Endothelial cell of umbilical vein (primary cell): Measurements from ENCODE around the gene PLEKHG3. TPM values are rescaled to one million over a fixed set of nuclear protein-coding genes. Genes with fewer than 3 reads are reported as not detected.

Experiments
- BruUV-seq: library from RNA; stranded (reverse); fragments of 400-500 nt; replicated peaks from 2 replicates; lab custom pipeline; 2021; lab: Mats Ljungman, UMichigan
- CTCF ChIA-PET: fragments of 300-600, 350-600 bp; sonication (Branson Sonifier 250); formaldehyde crosslinking; loops from one replicate; lab custom pipeline; 2021; ENCODE audit warnings: antibody characterized with exemption, inconsistent platforms; lab: Charles Lee
- POLR2A ChIA-PET: fragments of 300-600, 350-600 bp; sonication (Branson Sonifier 250); formaldehyde crosslinking; loops from one replicate; lab custom pipeline; 2021; ENCODE audit warnings: antibody characterized with exemption, inconsistent platforms; lab: Charles Lee
- DNase-seq: peaks from one replicate; pipeline ENCODE4 v3.0.0-alpha.2; 2011; ENCODE audit warnings: low read depth, low spot score
- FAIRE-seq: peaks from 2 replicates; lab custom pipeline; 2011; peaks lifted over from hg19 to GRCh38; lab: Jason Lieb, UNC
- H2AFZ ChIP-seq: 2 replicates; pipeline ENCODE4 v1.6.0; 2012; ENCODE audit warnings: low read depth, low read length, control low read depth, inconsistent platforms
- H3K27ac ChIP-seq: 2 replicates; pipeline ENCODE4 v1.5.1; 2011; ENCODE audit warnings: low read depth, mild to moderate bottlenecking, control low read depth, low read length, moderate library complexity; ENCODE audit not compliant: insufficient read depth
- H3K27me3 ChIP-seq, 2 experiments: 2 replicates each; pipeline versions ENCODE4 v1.6.0 to v1.6.1; 2011; ENCODE audit warnings: low read length in 2 of 2, mixed read lengths in 1 of 2; ENCODE audit not compliant: control insufficient read depth in 2 of 2, insufficient read depth in 2 of 2
- H3K36me3 ChIP-seq, 2 experiments: 2 replicates in 1 of 2; 3 replicates in 1 of 2; pipeline ENCODE4 v1.5.1; 2011; ENCODE audit warnings: low read length in 2 of 2, mild to moderate bottlenecking in 1 of 2, moderate library complexity in 1 of 2; ENCODE audit not compliant: control insufficient read depth in 2 of 2, insufficient read depth in 2 of 2; ENCODE audit errors: extremely low read depth in 1 of 2
- H3K4me1 ChIP-seq: 3 replicates; pipeline ENCODE4 v1.5.1; 2011; ENCODE audit warnings: mild to moderate bottlenecking, low read length; ENCODE audit not compliant: control insufficient read depth, insufficient read depth; ENCODE audit errors: extremely low read depth
- H3K4me2 ChIP-seq: 2 replicates; pipeline ENCODE4 v1.6.1; 2011; ENCODE audit warnings: low read length, control low read depth, mixed read lengths; ENCODE audit not compliant: insufficient read depth
- H3K4me3 ChIP-seq, 3 experiments: fragments of 200-600 bp in 1 of 3; sonication (generic), shearing (Covaris generic) in 1 of 3; replicated peaks in 1 of 3; 2 replicates each; pipeline ENCODE4 v1.5.1; 2011 to 2016; ENCODE audit warnings: control low read depth in 3 of 3, low read length in 3 of 3, mild to moderate bottlenecking in 2 of 3, inconsistent platforms in 1 of 3, low read depth in 1 of 3, moderate library complexity in 1 of 3; ENCODE audit not compliant: insufficient read depth in 1 of 3
- H3K79me2 ChIP-seq: 2 replicates; pipeline ENCODE4 v1.6.0; 2012; ENCODE audit warnings: low read length, inconsistent platforms; ENCODE audit not compliant: control insufficient read depth, insufficient read depth
- H3K9ac ChIP-seq: replicated peaks from 2 replicates; pipeline ENCODE3; 2011; ENCODE audit warnings: low read length, control low read depth; ENCODE audit not compliant: insufficient read depth; ENCODE audit errors: extremely low read depth
- H3K9me1 ChIP-seq: replicated peaks from 3 replicates; pipeline ENCODE4 v1.6.0; 2011; ENCODE audit warnings: mild to moderate bottlenecking, low read length; ENCODE audit not compliant: control insufficient read depth, insufficient read depth; ENCODE audit errors: extremely low read depth
- H3K9me3 ChIP-seq: replicated peaks from 2 replicates; pipeline ENCODE4 v1.5.1; 2012; ENCODE audit warnings: low read length, inconsistent platforms; ENCODE audit not compliant: control insufficient read depth, insufficient read depth
- H4K20me1 ChIP-seq: replicated peaks from 2 replicates; pipeline ENCODE3; 2011; ENCODE audit warnings: mild to moderate bottlenecking, low read length; ENCODE audit not compliant: control insufficient read depth, insufficient read depth; ENCODE audit errors: extremely low read depth
- CTCF ChIP-seq, 2 donors: IDR thresholded peaks; 1 replicate in 1 of 2; 2 replicates in 1 of 2; pipeline ENCODE4 v1.5.1; 2011; ENCODE audit warnings: low read length in 2 of 2, mild to moderate bottlenecking in 2 of 2, moderate library complexity in 2 of 2, control low read depth in 1 of 2, inconsistent platforms in 1 of 2, low read depth in 1 of 2; ENCODE audit not compliant: insufficient read depth in 1 of 2; ENCODE audit errors: extremely low read depth in 1 of 2
- EZH2 ChIP-seq: IDR thresholded peaks from 2 replicates; pipeline ENCODE4 v1.6.1; 2012; ENCODE audit warnings: borderline replicate concordance, low read depth, mild to moderate bottlenecking, moderate library complexity, low read length, inconsistent platforms; ENCODE audit not compliant: severe bottlenecking
- FOS ChIP-seq: IDR thresholded peaks from 2 replicates; pipeline ENCODE4 v1.6.1; 2011; ENCODE audit warnings: mild to moderate bottlenecking, low read length, moderate library complexity, borderline replicate concordance; ENCODE audit not compliant: insufficient read depth
- GATA2 ChIP-seq: IDR thresholded peaks from 2 replicates; pipeline ENCODE4 v1.7.0; 2011; ENCODE audit warnings: low read depth, mild to moderate bottlenecking, moderate library complexity, mixed read lengths, low read length; ENCODE audit not compliant: insufficient read length, insufficient read depth
- JUN ChIP-seq: IDR thresholded peaks from 2 replicates; pipeline ENCODE4 v1.6.1; 2011; ENCODE audit warnings: borderline replicate concordance, low read depth; ENCODE audit not compliant: insufficient read length, insufficient read depth
- MAX ChIP-seq: IDR thresholded peaks from 2 replicates; pipeline ENCODE4 v1.6.1; 2011; ENCODE audit not compliant: insufficient read depth, insufficient read length
- MYC ChIP-seq: IDR thresholded peaks from one replicate; pipeline ENCODE4 v1.6.1; 2011; ENCODE audit warnings: mild to moderate bottlenecking, low read depth, low read length
- POLR2A ChIP-seq: IDR thresholded peaks from 2 replicates; pipeline ENCODE4 v1.6.1; 2012; ENCODE audit warnings: low read depth, mild to moderate bottlenecking, control low read depth, low read length
- POLR2AphosphoS5 ChIP-seq: IDR thresholded peaks from 2 replicates; pipeline ENCODE4 v1.6.1; 2012; ENCODE audit warnings: low read depth, mild to moderate bottlenecking, control low read depth, low read length, moderate library complexity; ENCODE audit not compliant: insufficient read depth
- dilution Hi-C: fragments of 300-500 bp; cut with MboI; formaldehyde crosslinking; loops from one replicate; pipeline ENCODE4 v1.15.0; 2019; ENCODE audit warnings: low sequenced_read_pairs; ENCODE audit not compliant: extremely low pct_ligation_motif_present
- intact Hi-C: fragments of 100-400 bp; cut with micrococcal nuclease; formaldehyde crosslinking; loops from one replicate; pipeline ENCODE4 v1.10.0; 2022
- polyA plus RNA-seq, 4 experiments: library from polyadenylated mRNA; depleted of rRNA in 3 of 4; stranded (reverse) in 3 of 4; unstranded in 1 of 4; fragments of >200 nt; gene quantifications; 2 replicates each; pipeline versions ENCODE4 v1.2.1 to v1.2.3, GENCODE V29; 2011 to 2012; ENCODE audit warnings: missing spikeins in 1 of 4
- total RNA-seq: library from RNA; stranded (reverse); gene quantifications from 2 replicates; pipeline ENCODE4 v1.2.3, GENCODE V29; 2021

The PLEKHG3 gene
- total and polyA plus RNA-seq, 2 donors (not counting 3 experiments of a cell fraction or from before 2014, with no cell fraction given) = 6.6 to 8.0 TPM

GRCh38 chr14:64709126-64709525 is 4.9 kb downstream of the PLEKHG3 start:
- Histone ChIP-seq H3K4me2 (no peak overlapping the region), H3K4me1 (peaks cover 15% of the 10 kb centered on the region), H3K9me3 (no peaks in the 10 kb centered on the region), H3K9me1 (no peaks in the 10 kb centered on the region), H3K36me3 (no peaks in the 10 kb centered on the region), H3K79me2 (peaks cover 6% of the 10 kb centered on the region), H2AFZ (no peak overlapping the region), H3K4me3 (no peak overlapping the region), H3K27me3 (no peaks in the 10 kb centered on the region), H3K27ac (no peak overlapping the region), H4K20me1 (no peaks in the 10 kb centered on the region), H3K9ac (no peak overlapping the region)
- BruUV-seq = no TSS peak
- DNase-seq = no peak
- dilution Hi-C loops = no loop called here
- TF ChIP-seq POLR2A (no peak), JUN (no peak), POLR2AphosphoS5 (no peak), MYC (no peak), CTCF (IDR thresholded peaks at IDR 0.05; ENCODE audit: extremely low read depth in 1 of 2, insufficient read depth in 1 of 2, low read depth in 1 of 2, low read length in 2 of 2) (no peak), MAX (no peak), EZH2 (no peak), FOS (no peak), GATA2 (no peak)
- FAIRE-seq = no peak
- intact Hi-C loops = no loop called here
- ChIA-PET CTCF (interaction anchor here (1.2 to 1.4 kb wide), 2 partner anchors 11 to 56 kb away, joined by 3 to 4 read pairs; no protein-coding TSS in a partner anchor), POLR2A (interaction anchor here (0.7 kb wide), 1 partner anchor 53 kb away, joined by 3 read pairs; no protein-coding TSS in a partner anchor)
